K562 (cell line): ENCODE data around the gene NANS. TPM values are rescaled to one million over a fixed set of nuclear protein-coding genes. Genes with fewer than 3 reads are reported as not detected.

Experiments
- ATAC-seq: fragments of 200-7000 bp; cut with Tn5 transposase; 3 replicates; pipeline ENCODE4 v1.9.1; 2020; ENCODE audit warnings: moderate library complexity
- BruUV-seq: library from RNA; stranded (reverse); fragments of 400-500 nt; replicated peaks from 2 replicates; lab custom pipeline; 2021; lab: Mats Ljungman, UMichigan
- CTCF ChIA-PET: fragments of 300-600 bp; formaldehyde crosslinking; extraction: SDS; loops from one replicate; lab custom pipeline; 2021; ENCODE audit warnings: low intra/inter-chr PET ratio; lab: Yijun Ruan, JAX
- POLR2A ChIA-PET: fragments of 300-600, 350-650 bp; sonication (Branson Sonifier 250); formaldehyde crosslinking; extraction: SDS; loops from one replicate; lab custom pipeline; 2021; ENCODE audit warnings: antibody characterized with exemption, inconsistent platforms; lab: Yijun Ruan, JAX
- DNase-seq, 4 experiments: peaks; one replicate each; pipeline versions ENCODE4 v3.0.0 to v3.0.0-alpha.2; 2011 to 2018; ENCODE audit warnings: low spot score in 3 of 4, mixed read lengths in 3 of 4; ENCODE audit errors: extremely low read depth in 1 of 4
- FAIRE-seq: peaks from 2 replicates; lab custom pipeline; 2011; peaks lifted over from hg19 to GRCh38; lab: Jason Lieb, UNC
- H2AFZ ChIP-seq: 2 replicates; pipeline ENCODE4 v1.6.0; 2011; ENCODE audit warnings: low read depth, low read length, control low read depth, inconsistent platforms
- H3K27ac ChIP-seq: fragments of 200-600 bp; 3 replicates; pipeline ENCODE4 v1.8.0; 2011; ENCODE audit warnings: low read depth, mild to moderate bottlenecking, control low read depth, inconsistent platforms, low read length, moderate library complexity, mixed read lengths; ENCODE audit errors: extremely low read depth
- H3K27me3 ChIP-seq, 2 experiments: fragments of 300-600 bp in 1 of 2; 2 replicates in 1 of 2; 3 replicates in 1 of 2; pipeline versions ENCODE4 v1.6.0 to v1.8.0; 2011; ENCODE audit warnings: inconsistent platforms in 2 of 2, low read length in 2 of 2, mild to moderate bottlenecking in 1 of 2, mixed read lengths in 1 of 2, moderate library complexity in 1 of 2; ENCODE audit not compliant: control insufficient read depth in 2 of 2, insufficient read depth in 2 of 2
- H3K36me3 ChIP-seq: fragments of 300-600 bp; 3 replicates; pipeline ENCODE4 v1.8.0; 2011; ENCODE audit warnings: mild to moderate bottlenecking, low read length, inconsistent platforms; ENCODE audit not compliant: control insufficient read depth, insufficient read depth
- H3K4me1 ChIP-seq, 2 experiments: fragments of 200-600 bp in 1 of 2; replicated peaks in 1 of 2; 2 replicates in 1 of 2; 3 replicates in 1 of 2; pipeline versions ENCODE4 v1.5.1 to v1.8.0; 2011; ENCODE audit warnings: inconsistent platforms in 2 of 2, low read length in 2 of 2, mild to moderate bottlenecking in 1 of 2, mixed read lengths in 1 of 2, moderate library complexity in 1 of 2; ENCODE audit not compliant: control insufficient read depth in 2 of 2, insufficient read depth in 2 of 2
- H3K4me2 ChIP-seq: 2 replicates; pipeline ENCODE4 v1.6.1; 2011; ENCODE audit warnings: low read length, control low read depth, inconsistent platforms, mixed read lengths; ENCODE audit not compliant: insufficient read depth
- H3K4me3 ChIP-seq: fragments of 200-600 bp; sonication (generic), shearing (Covaris generic); 2 replicates; pipeline ENCODE4 v1.5.1; 2016; ENCODE audit warnings: control low read depth, inconsistent platforms
- H3K79me2 ChIP-seq: fragments of 200-600 bp; 3 replicates; pipeline ENCODE4 v1.8.0; 2011; ENCODE audit warnings: low read length, inconsistent platforms; ENCODE audit not compliant: control insufficient read depth, insufficient read depth
- H3K9ac ChIP-seq, 2 experiments: 2 replicates each; pipeline versions ENCODE4 v1.6.0 to v1.6.1; 2011; ENCODE audit warnings: low read depth in 2 of 2, low read length in 2 of 2, control low read depth in 1 of 2, inconsistent platforms in 1 of 2, mild to moderate bottlenecking in 1 of 2, mixed read lengths in 1 of 2; ENCODE audit not compliant: insufficient read depth in 1 of 2
- H3K9me1 ChIP-seq: one replicate; pipeline ENCODE4 v1.6.0; 2011; ENCODE audit warnings: inconsistent platforms, mild to moderate bottlenecking, low read length, moderate library complexity; ENCODE audit not compliant: control insufficient read depth, insufficient read depth
- H3K9me3 ChIP-seq: replicated peaks from 2 replicates; pipeline ENCODE4 v1.5.1; 2011; ENCODE audit warnings: low read depth, low read length, inconsistent platforms; ENCODE audit not compliant: control insufficient read depth, insufficient read depth
- H4K20me1 ChIP-seq: replicated peaks from 2 replicates; pipeline ENCODE4 v1.6.1; 2011; ENCODE audit warnings: low read length, inconsistent platforms, mixed read lengths; ENCODE audit not compliant: control insufficient read depth, insufficient read depth
- PBX2 ChIP-seq, 2 experiments: IDR thresholded peaks in 1 of 2; conservative IDR thresholded peaks in 1 of 2; 2 replicates each; pipeline ENCODE4 v1.6.1; 2016; ENCODE audit warnings: low read depth in 2 of 2, mild to moderate bottlenecking in 1 of 2, missing compliant biosample characterization in 1 of 2, missing genetic modification characterization in 1 of 2, moderate library complexity in 1 of 2
- POLR2A ChIP-seq: fragments of 450-650 bp; conservative IDR thresholded peaks from 2 replicates; pipeline ENCODE4 v1.6.1; 2016
- POLR2H ChIP-seq: IDR thresholded peaks from 2 replicates; pipeline ENCODE4 v1.6.1; 2016; ENCODE audit warnings: missing genetic modification characterization, low read depth, mild to moderate bottlenecking, control low read depth, missing compliant biosample characterization, moderate library complexity
- THRB ChIP-seq: fragments of 450-650 bp; formaldehyde crosslinking; conservative IDR thresholded peaks from 2 replicates; pipeline ENCODE4 v1.4.0; 2022; ENCODE audit warnings: mild to moderate bottlenecking, missing genetic modification characterization
- XRCC3 ChIP-seq: fragments of 450-650 bp; IDR thresholded peaks from 2 replicates; pipeline ENCODE4 v1.6.1; 2017; ENCODE audit warnings: mild to moderate bottlenecking, moderate library complexity
- WGBS: fragments of 100-300 bp; shearing (Covaris generic); methylation state at CpG from one replicate; pipeline ENCODE4 v1.1.6; 2016; ENCODE audit warnings: low coverage, mixed read lengths; ENCODE audit not compliant: insufficient coverage; ENCODE audit errors: missing lambda C conversion rate; 5-methylcytosine and 5-hydroxymethylcytosine counted together
- in situ Hi-C: fragments of 300-500 bp; cut with MboI; formaldehyde crosslinking; loops from 4 replicates; pipeline ENCODE4 v1.15.0; 2018; ENCODE audit warnings: inconsistent platforms, mixed read lengths
- intact Hi-C: fragments of 100-400 bp; cut with micrococcal nuclease; formaldehyde crosslinking; loops from 2 replicates; pipeline ENCODE4 v1.14.2; 2022
- polyA plus RNA-seq, 8 experiments: library from polyadenylated mRNA; depleted of rRNA in 4 of 8; stranded (reverse) in 5 of 8; unstranded in 3 of 8; fragments of >200 nt; fragmentation: Nextera tagmentation in 2 of 8; fragmentation: Illumina TruSeq in 1 of 8; extraction: Ambion mirVana in 2 of 8; extraction: Trizol in 1 of 8; gene quantifications; 2 replicates each; pipeline versions ENCODE4 v1.2.1 to v1.2.3, GENCODE V29; 2011 to 2014; ENCODE audit warnings: inconsistent platforms in 1 of 8, missing spikeins in 1 of 8
- total RNA-seq, 7 experiments: library from RNA; depleted of rRNA in 6 of 7; stranded (reverse); fragments of >200 nt in 6 of 7; fragmentation: Illumina TruSeq in 2 of 7; extraction: Trizol in 2 of 7; gene quantifications; 2 replicates each; pipeline versions ENCODE4 v1.2.1 to v1.2.3, GENCODE V29; 2011 to 2021; ENCODE audit warnings: low replicate concordance in 1 of 7

Gene NANS
- total and polyA plus RNA-seq, 9 of the 15 experiments (the other 6 are each of a cell fraction or from before 2014, with no cell fraction given), result 37.1 to 181 (median 137) TPM

GRCh38 chr9:98008764-98009163 lies 47.8 kb upstream of the NANS start:
- ATAC-seq, result no peak
- H3K4me2 ChIP-seq, result no peak overlapping the region
- peaks cover 82% of the 10 kb centered on the region for H3K79me2 ChIP-seq
- peaks cover 3% of the 10 kb centered on the region; the same call in 1 of the 2 replicates for H4K20me1 ChIP-seq
- BruUV-seq, result no TSS peak
- no peaks in the 10 kb centered on the region for H3K4me1 ChIP-seq
- WGBS, result 85% methylated on average over 3 of the region's 3 CpGs
- CTCF ChIA-PET, result no interaction called here
- POLR2A ChIA-PET, result interaction anchor here (0.6 to 4.1 kb wide), 6 partner anchors 9 to 1764 kb away, joined by 3 to 23 read pairs (median 3); no protein-coding TSS in a partner anchor
- in situ Hi-C loops (no loop called here), intact Hi-C loops (no loop called here)
- DNase-seq, result no peak
- TF ChIP-seq PBX2 (CRISPR knock-in tag; IDR thresholded peaks at IDR 0.05; ENCODE audit: low read depth) (no peak), PBX2 (tag; conservative IDR thresholded peaks at IDR 0.05; ENCODE audit: low read depth) (no peak), POLR2A (0 out of 2 replicates have a peak, but pooled peaks have one; percentile 9), XRCC3 (no peak), POLR2H (0 out of 2 replicates have a peak, but pooled peaks have one; percentile 24), THRB (no peak)
- no peaks in the 10 kb centered on the region for H3K9me3 ChIP-seq
- no peak overlapping the region for H2AFZ ChIP-seq
- no peak overlapping the region for H3K27ac ChIP-seq
- no peaks in the 10 kb centered on the region for H3K27me3 ChIP-seq
- H3K4me3 ChIP-seq, result no peak overlapping the region
- H3K9me1 ChIP-seq, result no peaks in the 10 kb centered on the region
- H3K9ac ChIP-seq, result no peak overlapping the region
- no peak for FAIRE-seq
- peaks cover 100% of the 10 kb centered on the region for H3K36me3 ChIP-seq
